Measurements from ENCODE around the gene DSCAML1. TPM values are rescaled to one million over a fixed set of nuclear protein-coding genes. Genes with fewer than 3 reads are reported as not detected.

DSCAML1 gene
- total RNA-seq, 2 donors from 2014 or later = 2.8 TPM; not detected in 1

DNA sequence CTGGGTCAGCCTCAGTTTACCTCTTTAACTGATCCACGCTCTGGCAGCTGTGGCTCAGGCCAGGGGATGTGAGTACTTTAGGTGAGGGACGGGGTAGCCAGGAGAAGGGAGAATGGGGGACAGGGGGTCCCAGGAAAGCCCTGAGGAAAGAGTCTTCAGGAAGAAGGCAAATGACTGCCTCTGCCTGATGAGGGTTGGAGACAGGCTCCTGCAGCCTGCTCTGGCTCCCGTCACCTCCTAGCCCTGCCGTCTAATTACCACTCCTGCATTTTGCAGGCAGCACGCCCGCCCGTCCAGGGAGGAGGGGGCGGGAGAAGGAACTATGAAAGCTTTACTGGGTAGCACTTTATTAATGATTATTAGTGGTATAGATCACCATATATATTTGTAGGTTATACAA, 352.8 kb downstream of the DSCAML1 start:
- Mint-ChIP-seq H3K4me1 (no peaks in the 10 kb centered on the region), H3K9me3 (no peaks in the 10 kb centered on the region), H3K4me3 (no peak overlapping the region), H3K36me3 (ENCODE audit: low read depth) (no peaks in the 10 kb centered on the region), H3K27ac (no peak overlapping the region), H3K27me3 (peaks cover 26% of the 10 kb centered on the region)
- ATAC-seq (replicated peaks) = no peak

GRCh38 chr11:117443266-117444186, 353.5 kb downstream of the DSCAML1 start:
- ATAC-seq (replicated peaks) = peak; percentile 54
- H3K4me1 Mint-ChIP-seq = no peaks in the 10 kb centered on the region
- H3K4me3 Mint-ChIP-seq = no peak overlapping the region
- peaks cover 26% of the 10 kb centered on the region for H3K27me3 Mint-ChIP-seq
- H3K9me3 Mint-ChIP-seq = no peaks in the 10 kb centered on the region
- no peaks in the 10 kb centered on the region for H3K36me3 Mint-ChIP-seq (ENCODE audit: low read depth)
- no peak overlapping the region for H3K27ac Mint-ChIP-seq

DNA sequence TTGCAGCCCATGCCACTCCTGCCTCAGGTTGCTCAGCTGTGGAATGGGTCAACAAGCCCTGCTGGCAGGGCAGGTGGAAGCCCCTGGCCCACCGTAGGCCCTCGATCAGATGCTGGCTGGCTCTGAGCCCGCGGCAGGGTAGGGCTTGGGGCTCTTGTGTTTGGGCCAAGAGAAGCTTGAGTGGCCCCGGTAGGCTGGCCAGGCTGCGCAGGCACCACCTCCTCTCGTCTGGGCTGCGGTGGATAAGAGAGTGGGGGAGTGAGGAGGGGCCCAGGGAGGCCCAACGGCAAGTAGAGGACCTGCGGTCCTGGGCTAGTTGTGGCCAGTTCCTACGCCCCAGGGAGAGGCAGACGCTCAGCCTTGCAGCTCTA, 354.2 kb downstream of the DSCAML1 start:
- Mint-ChIP-seq H3K9me3 (no peaks in the 10 kb centered on the region), H3K4me1 (no peaks in the 10 kb centered on the region), H3K36me3 (ENCODE audit: low read depth) (no peaks in the 10 kb centered on the region), H3K4me3 (no peak overlapping the region), H3K27ac (no peak overlapping the region), H3K27me3 (peaks cover 25% of the 10 kb centered on the region)
- no peak for ATAC-seq (replicated peaks)

DNA sequence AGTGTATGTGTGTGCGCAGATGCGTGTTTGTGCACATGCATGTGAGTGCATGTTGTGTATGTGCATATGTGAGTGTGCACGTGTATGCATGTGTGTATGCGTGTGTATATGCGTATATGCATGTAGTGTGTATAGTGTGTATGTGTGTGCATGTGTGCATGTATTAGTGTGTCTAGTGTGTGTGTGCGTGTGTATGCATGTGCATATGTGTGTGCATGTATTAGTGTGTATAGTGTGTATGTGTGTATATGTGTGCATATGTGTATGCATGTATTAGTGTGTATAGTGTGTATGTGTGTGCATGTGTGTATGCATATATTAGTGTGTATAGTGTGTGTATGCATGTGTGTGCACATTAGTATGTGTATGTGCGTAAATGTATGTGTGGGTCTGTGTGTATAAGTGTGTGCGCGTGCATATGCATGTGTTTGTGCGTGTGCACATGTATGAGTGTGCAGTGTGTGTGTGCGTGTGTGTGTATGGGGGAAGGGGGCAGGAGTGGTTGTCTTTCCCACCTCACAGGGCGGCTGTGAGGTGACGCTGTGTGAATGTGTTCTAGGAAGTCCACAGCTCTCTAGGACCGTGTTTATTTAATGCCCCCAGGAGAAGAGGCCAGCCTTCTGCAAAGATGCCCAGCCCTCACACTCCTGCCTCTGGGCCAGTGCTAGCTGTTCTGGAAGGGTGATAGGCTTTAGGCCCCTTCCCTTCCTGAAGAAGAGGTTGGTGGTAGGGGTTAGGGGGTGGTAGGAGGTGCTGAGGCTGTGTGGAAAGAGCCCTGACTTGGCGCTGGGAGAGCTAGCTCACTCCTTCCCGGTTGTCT, 354.8 kb downstream of the DSCAML1 start:
- Mint-ChIP-seq H3K27me3 (peaks cover 22% of the 10 kb centered on the region), H3K9me3 (no peaks in the 10 kb centered on the region), H3K4me3 (no peak overlapping the region), H3K27ac (no peak overlapping the region), H3K4me1 (no peaks in the 10 kb centered on the region), H3K36me3 (ENCODE audit: low read depth) (no peaks in the 10 kb centered on the region)
- ATAC-seq (replicated peaks) = no peak

GRCh38 chr11:117441146-117441975, 355.7 kb downstream of the DSCAML1 start:
- Mint-ChIP-seq H3K36me3 (ENCODE audit: low read depth) (no peaks in the 10 kb centered on the region), H3K9me3 (no peaks in the 10 kb centered on the region), H3K27me3 (peaks cover 26% of the 10 kb centered on the region), H3K27ac (no peak overlapping the region), H3K4me3 (no peak overlapping the region), H3K4me1 (no peaks in the 10 kb centered on the region)
- no peak for ATAC-seq (replicated peaks)

DNA sequence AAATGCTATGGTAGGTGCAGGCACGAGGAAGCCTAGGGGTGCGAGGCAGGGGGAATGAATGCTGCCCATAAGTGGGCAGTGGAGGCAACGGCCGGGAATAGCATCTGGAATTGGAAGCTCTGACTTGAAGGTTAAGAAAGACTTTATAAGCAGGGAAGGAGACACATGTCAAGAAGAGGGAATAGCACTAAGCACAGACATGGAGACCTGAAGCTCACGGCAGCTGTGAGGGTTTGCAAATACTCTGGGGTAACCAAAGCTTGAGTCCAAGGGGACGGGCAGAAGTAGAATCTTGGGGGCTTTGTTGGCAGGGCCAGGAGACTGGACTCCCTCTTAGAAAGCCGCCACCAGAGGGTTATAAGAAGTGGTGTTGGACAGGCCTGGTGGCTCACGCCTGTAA, 356.8 kb downstream of the DSCAML1 start:
- no peak overlapping the region for H3K27ac Mint-ChIP-seq
- H3K27me3 Mint-ChIP-seq = peaks cover 26% of the 10 kb centered on the region
- no peaks in the 10 kb centered on the region for H3K4me1 Mint-ChIP-seq
- no peak overlapping the region for H3K4me3 Mint-ChIP-seq
- H3K36me3 Mint-ChIP-seq (ENCODE audit: low read depth) = no peaks in the 10 kb centered on the region
- H3K9me3 Mint-ChIP-seq = no peaks in the 10 kb centered on the region
- no peak for ATAC-seq (replicated peaks)

GRCh38 chr11:117439256-117439655, 357.8 kb downstream of the DSCAML1 start:
- H3K27ac Mint-ChIP-seq = no peak overlapping the region
- H3K4me1 Mint-ChIP-seq = no peaks in the 10 kb centered on the region
- peaks cover 26% of the 10 kb centered on the region for H3K27me3 Mint-ChIP-seq
- H3K36me3 Mint-ChIP-seq (ENCODE audit: low read depth) = no peaks in the 10 kb centered on the region
- no peak overlapping the region for H3K4me3 Mint-ChIP-seq
- no peaks in the 10 kb centered on the region for H3K9me3 Mint-ChIP-seq
- ATAC-seq (replicated peaks) = no peak

GRCh38 chr11:117438371-117439000, 358.5 kb downstream of the DSCAML1 start:
- no peaks in the 10 kb centered on the region for H3K9me3 Mint-ChIP-seq
- no peak overlapping the region for H3K27ac Mint-ChIP-seq
- H3K36me3 Mint-ChIP-seq (ENCODE audit: low read depth) = no peaks in the 10 kb centered on the region
- H3K4me1 Mint-ChIP-seq = no peaks in the 10 kb centered on the region
- H3K27me3 Mint-ChIP-seq = peaks cover 22% of the 10 kb centered on the region
- peak; percentile 78 for ATAC-seq (replicated peaks)
- H3K4me3 Mint-ChIP-seq = no peak overlapping the region

GRCh38 chr11:117437791-117438130, 359.3 kb downstream of the DSCAML1 start:
- no peak for ATAC-seq (replicated peaks)
- Mint-ChIP-seq H3K27ac (no peak overlapping the region), H3K9me3 (no peaks in the 10 kb centered on the region), H3K36me3 (ENCODE audit: low read depth) (no peaks in the 10 kb centered on the region), H3K27me3 (peaks cover 22% of the 10 kb centered on the region), H3K4me1 (no peaks in the 10 kb centered on the region), H3K4me3 (no peak overlapping the region)

- H3K4me3 Mint-ChIP-seq = no peak overlapping the region
- no peaks in the 10 kb centered on the region for H3K36me3 Mint-ChIP-seq (ENCODE audit: low read depth)
- peaks cover 20% of the 10 kb centered on the region for H3K27me3 Mint-ChIP-seq
- ATAC-seq (replicated peaks) = no peak
- H3K9me3 Mint-ChIP-seq = no peaks in the 10 kb centered on the region
- no peaks in the 10 kb centered on the region for H3K4me1 Mint-ChIP-seq
- H3K27ac Mint-ChIP-seq = no peak overlapping the region
Measured at GRCh38 chr11:117437041-117437790, 359.8 kb downstream of the DSCAML1 start.

GRCh38 chr11:117435326-117435725, 361.7 kb downstream of the DSCAML1 start:
- no peak for ATAC-seq (replicated peaks)
- H3K4me1 Mint-ChIP-seq = no peaks in the 10 kb centered on the region
- H3K36me3 Mint-ChIP-seq (ENCODE audit: low read depth) = no peaks in the 10 kb centered on the region
- no peak overlapping the region for H3K4me3 Mint-ChIP-seq
- peaks cover 13% of the 10 kb centered on the region for H3K27me3 Mint-ChIP-seq
- no peak overlapping the region for H3K27ac Mint-ChIP-seq
- no peaks in the 10 kb centered on the region for H3K9me3 Mint-ChIP-seq

GRCh38 chr11:117434481-117434880, 362.5 kb downstream of the DSCAML1 start:
- no peaks in the 10 kb centered on the region for H3K9me3 Mint-ChIP-seq
- H3K27me3 Mint-ChIP-seq = peaks cover 8% of the 10 kb centered on the region
- H3K36me3 Mint-ChIP-seq (ENCODE audit: low read depth) = no peaks in the 10 kb centered on the region
- no peak for ATAC-seq (replicated peaks)
- no peaks in the 10 kb centered on the region for H3K4me1 Mint-ChIP-seq
- H3K4me3 Mint-ChIP-seq = no peak overlapping the region
- H3K27ac Mint-ChIP-seq = no peak overlapping the region

DNA sequence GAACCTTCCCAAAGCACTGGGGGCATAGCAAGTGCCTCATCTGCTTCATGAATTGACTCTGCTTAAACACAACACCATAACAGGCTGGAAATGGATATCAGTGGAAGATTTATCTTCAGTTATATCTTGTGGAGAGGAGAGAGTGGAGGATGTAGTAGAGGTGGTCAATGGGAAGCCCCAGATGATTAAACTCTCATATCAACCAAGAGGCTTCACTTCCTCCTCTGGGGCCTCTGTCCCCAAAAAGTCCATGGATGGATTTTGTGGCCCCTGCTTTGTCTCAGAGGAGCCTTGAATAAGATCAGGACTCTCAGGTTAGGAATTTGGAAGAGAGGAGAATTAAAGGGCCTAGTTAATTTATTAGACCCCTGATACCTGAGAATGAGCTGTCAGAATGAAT, 363.3 kb downstream of the DSCAML1 start:
- no peak overlapping the region for H3K27ac Mint-ChIP-seq
- no peaks in the 10 kb centered on the region for H3K4me1 Mint-ChIP-seq
- no peak overlapping the region for H3K4me3 Mint-ChIP-seq
- H3K27me3 Mint-ChIP-seq = peaks cover 8% of the 10 kb centered on the region
- H3K36me3 Mint-ChIP-seq (ENCODE audit: low read depth) = no peaks in the 10 kb centered on the region
- ATAC-seq (replicated peaks) = no peak
- no peaks in the 10 kb centered on the region for H3K9me3 Mint-ChIP-seq
